Astrocyte (in vitro differentiated cells and primary cell): ENCODE data around the gene PPM1L.

ENCODE experiments used
- EZH2 ChIP-seq: IDR thresholded peaks from 2 replicates; pipeline ENCODE4 v1.6.1; 2012; ENCODE audit warnings: mild to moderate bottlenecking, low read length, inconsistent platforms; ENCODE audit not compliant: insufficient read depth
- TF ChIP-seq, protein P1 (sequence below): IDR thresholded peaks from 2 replicates; pipeline ENCODE4 v1.5.1; 2011; ENCODE audit warnings: low read depth, mild to moderate bottlenecking, inconsistent platforms, low read length, moderate library complexity; ENCODE audit not compliant: insufficient read depth

- TF ChIP-seq, protein P1, sequence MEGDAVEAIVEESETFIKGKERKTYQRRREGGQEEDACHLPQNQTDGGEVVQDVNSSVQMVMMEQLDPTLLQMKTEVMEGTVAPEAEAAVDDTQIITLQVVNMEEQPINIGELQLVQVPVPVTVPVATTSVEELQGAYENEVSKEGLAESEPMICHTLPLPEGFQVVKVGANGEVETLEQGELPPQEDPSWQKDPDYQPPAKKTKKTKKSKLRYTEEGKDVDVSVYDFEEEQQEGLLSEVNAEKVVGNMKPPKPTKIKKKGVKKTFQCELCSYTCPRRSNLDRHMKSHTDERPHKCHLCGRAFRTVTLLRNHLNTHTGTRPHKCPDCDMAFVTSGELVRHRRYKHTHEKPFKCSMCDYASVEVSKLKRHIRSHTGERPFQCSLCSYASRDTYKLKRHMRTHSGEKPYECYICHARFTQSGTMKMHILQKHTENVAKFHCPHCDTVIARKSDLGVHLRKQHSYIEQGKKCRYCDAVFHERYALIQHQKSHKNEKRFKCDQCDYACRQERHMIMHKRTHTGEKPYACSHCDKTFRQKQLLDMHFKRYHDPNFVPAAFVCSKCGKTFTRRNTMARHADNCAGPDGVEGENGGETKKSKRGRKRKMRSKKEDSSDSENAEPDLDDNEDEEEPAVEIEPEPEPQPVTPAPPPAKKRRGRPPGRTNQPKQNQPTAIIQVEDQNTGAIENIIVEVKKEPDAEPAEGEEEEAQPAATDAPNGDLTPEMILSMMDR = no peak
- no peak for TF ChIP-seq EZH2
Measured at GRCh38 chr3:161050935-161051334, 294.9 kb downstream of the PPM1L start.
